ENCODE results near the gene TRPV5.

DNA sequence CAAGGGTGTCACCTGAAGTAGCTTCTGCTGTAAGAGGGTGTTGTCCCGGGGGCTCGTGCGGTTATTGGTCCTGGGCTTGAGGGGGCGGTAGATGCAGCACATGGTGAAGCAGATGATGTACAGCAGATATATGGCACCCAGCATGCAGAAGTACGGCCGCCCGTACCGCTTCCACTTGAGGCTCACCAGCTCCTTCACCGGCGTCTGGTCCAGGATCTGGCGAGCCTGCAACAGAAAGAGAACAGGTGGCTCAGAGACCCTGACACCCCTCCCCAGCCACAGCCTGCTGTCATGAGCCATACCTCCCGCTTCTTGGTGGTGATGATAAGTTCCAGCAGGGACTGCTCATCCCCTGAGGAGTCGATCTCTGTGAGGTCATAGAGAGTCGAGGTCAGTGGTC is 58.1 kb downstream of the TRPV5 start:
- TF ChIP-seq, protein P1, sequence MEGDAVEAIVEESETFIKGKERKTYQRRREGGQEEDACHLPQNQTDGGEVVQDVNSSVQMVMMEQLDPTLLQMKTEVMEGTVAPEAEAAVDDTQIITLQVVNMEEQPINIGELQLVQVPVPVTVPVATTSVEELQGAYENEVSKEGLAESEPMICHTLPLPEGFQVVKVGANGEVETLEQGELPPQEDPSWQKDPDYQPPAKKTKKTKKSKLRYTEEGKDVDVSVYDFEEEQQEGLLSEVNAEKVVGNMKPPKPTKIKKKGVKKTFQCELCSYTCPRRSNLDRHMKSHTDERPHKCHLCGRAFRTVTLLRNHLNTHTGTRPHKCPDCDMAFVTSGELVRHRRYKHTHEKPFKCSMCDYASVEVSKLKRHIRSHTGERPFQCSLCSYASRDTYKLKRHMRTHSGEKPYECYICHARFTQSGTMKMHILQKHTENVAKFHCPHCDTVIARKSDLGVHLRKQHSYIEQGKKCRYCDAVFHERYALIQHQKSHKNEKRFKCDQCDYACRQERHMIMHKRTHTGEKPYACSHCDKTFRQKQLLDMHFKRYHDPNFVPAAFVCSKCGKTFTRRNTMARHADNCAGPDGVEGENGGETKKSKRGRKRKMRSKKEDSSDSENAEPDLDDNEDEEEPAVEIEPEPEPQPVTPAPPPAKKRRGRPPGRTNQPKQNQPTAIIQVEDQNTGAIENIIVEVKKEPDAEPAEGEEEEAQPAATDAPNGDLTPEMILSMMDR (IDR thresholded peaks at IDR 0.05), result no peak
- TF ChIP-seq POLR2A (IDR thresholded peaks at IDR 0.05), result no peak
- no peak for TF ChIP-seq EP300 (IDR thresholded peaks at IDR 0.05)
- TF ChIP-seq POLR2AphosphoS5 (IDR thresholded peaks at IDR 0.05), result no peak
